Gastroesophageal sphincter (tissue), 3 donors: ENCODE measurements around the gene TMA7.

Experiments used
- EP300 ChIP-seq: sonication (generic); formaldehyde crosslinking; IDR thresholded peaks from one replicate; pipeline ENCODE4 v1.6.1; 2017; ENCODE audit warnings: antibody characterized with exemption, mild to moderate bottlenecking
- POLR2A ChIP-seq, 2 donors: fragments of 450-650 bp; IDR thresholded peaks; one replicate each; pipeline ENCODE4 v1.6.1; 2017; ENCODE audit warnings: antibody characterized with exemption in 2 of 2, mild to moderate bottlenecking in 2 of 2, moderate library complexity in 1 of 2
- POLR2AphosphoS5 ChIP-seq: sonication (generic); formaldehyde crosslinking; IDR thresholded peaks from one replicate; pipeline ENCODE4 v1.6.1; 2017; ENCODE audit warnings: antibody characterized with exemption
- TF ChIP-seq, protein P1 (sequence below), 4 experiments: fragments of 200-600 bp in 2 of 4; fragments of 450-650 bp in 2 of 4; sonication (generic) in 1 of 4; IDR thresholded peaks; one replicate each; pipeline ENCODE4 v1.5.1; 2017 to 2019; ENCODE audit warnings: antibody characterized with exemption in 4 of 4, mild to moderate bottlenecking in 2 of 4, moderate library complexity in 2 of 4

DNA sequence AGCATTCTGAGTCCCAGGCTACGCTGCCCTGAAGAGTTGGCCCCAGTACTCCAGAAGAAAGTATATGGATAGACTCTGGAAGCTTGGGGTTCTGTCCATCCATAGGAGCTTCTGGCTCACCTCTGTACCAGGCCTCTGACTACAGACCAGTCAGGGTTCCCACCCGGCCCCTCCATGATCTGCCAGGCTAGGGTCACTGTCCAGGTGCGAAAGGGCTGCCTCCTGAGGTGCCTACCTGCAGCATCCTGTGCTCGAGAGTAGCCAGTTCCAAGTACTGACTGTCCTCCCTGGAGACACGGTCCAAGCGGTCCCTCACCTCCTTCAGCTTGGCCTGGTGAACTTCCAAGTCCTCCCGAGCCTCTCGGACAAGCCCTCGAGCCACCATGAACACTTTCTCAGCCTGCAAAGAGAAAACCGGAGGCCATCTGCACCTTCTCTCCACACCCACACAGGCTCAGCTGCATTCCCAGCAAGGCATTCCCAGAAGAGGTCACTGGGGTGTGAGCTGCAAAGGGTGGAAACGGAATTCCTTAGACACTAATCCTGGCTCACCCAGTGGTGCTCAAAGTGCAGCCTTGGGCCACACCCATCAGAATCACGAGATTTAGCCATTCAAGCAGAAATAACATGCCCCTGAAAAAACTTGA is 6.5 kb upstream of the TMA7 start:
- TF ChIP-seq, protein P1, sequence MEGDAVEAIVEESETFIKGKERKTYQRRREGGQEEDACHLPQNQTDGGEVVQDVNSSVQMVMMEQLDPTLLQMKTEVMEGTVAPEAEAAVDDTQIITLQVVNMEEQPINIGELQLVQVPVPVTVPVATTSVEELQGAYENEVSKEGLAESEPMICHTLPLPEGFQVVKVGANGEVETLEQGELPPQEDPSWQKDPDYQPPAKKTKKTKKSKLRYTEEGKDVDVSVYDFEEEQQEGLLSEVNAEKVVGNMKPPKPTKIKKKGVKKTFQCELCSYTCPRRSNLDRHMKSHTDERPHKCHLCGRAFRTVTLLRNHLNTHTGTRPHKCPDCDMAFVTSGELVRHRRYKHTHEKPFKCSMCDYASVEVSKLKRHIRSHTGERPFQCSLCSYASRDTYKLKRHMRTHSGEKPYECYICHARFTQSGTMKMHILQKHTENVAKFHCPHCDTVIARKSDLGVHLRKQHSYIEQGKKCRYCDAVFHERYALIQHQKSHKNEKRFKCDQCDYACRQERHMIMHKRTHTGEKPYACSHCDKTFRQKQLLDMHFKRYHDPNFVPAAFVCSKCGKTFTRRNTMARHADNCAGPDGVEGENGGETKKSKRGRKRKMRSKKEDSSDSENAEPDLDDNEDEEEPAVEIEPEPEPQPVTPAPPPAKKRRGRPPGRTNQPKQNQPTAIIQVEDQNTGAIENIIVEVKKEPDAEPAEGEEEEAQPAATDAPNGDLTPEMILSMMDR (IDR thresholded peaks at IDR 0.05), result no peak
- no peak for TF ChIP-seq POLR2A (IDR thresholded peaks at IDR 0.05)
- TF ChIP-seq EP300, result no peak
- peak; percentile 67 for TF ChIP-seq POLR2AphosphoS5
